GM18951 (cell line): Measurements from ENCODE around the gene GPR35.

Source experiments
- POLR2A ChIP-seq: IDR thresholded peaks from 4 replicates; pipeline ENCODE4 v1.6.1; 2011; ENCODE audit warnings: mild to moderate bottlenecking; ENCODE audit not compliant: insufficient read length, insufficient read depth; ENCODE audit errors: extremely low read depth
- in situ Hi-C: fragments of 300-500 bp; cut with MboI; formaldehyde crosslinking; loops from one replicate; pipeline ENCODE4 v1.12.0; 2022; ENCODE audit warnings: low sequenced_read_pairs, mixed read lengths, inconsistent platforms; ENCODE audit not compliant: unreplicated experiment

GPR35 gene

DNA sequence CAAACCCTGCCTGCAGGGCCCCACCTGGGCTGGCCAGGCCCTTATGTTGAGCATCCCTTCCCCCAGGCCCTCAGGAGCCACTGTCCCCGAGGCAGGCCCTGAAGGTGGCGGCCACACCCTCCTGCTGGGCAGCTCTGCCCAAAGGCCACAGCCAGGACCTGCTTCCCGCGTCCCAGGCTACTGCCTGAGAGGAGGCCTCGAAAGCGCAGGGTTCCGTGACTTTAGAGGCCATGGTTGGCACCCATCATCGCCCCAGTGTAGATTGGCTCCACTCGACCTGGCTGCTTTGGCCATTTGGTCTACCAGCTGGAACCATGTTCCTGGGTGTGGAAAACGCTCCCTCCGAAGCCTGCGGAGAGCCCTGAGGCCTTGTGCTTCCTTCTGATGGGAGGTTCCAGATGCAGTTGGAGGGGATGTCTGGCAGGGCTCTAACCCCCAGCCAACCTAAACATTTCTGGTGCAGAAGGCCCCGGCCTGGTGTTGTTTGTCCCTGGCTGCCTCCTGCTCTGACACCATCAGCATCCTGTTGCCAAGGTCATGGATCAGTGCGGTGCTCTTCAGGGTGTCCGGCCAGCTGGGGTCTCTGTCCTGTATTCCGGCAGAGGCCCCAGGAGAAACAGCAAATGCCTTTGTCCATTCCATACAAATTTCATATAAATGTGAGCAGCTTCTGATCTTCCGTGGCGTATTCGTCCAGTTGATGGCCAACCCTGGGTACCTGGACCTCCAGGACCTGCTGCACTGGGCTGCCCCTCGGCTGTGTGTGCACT is 24.0 kb upstream of the GPR35 start:
- in situ Hi-C loops, result no loop called here
- no peak for TF ChIP-seq POLR2A

GRCh38 chr2:240601831-240602160 is 23.5 kb upstream of the GPR35 start:
- in situ Hi-C loops, result no loop called here
- TF ChIP-seq POLR2A, result no peak

GRCh38 chr2:240602266-240603050 is 22.8 kb upstream of the GPR35 start:
- in situ Hi-C loops, result no loop called here
- no peak for TF ChIP-seq POLR2A

DNA sequence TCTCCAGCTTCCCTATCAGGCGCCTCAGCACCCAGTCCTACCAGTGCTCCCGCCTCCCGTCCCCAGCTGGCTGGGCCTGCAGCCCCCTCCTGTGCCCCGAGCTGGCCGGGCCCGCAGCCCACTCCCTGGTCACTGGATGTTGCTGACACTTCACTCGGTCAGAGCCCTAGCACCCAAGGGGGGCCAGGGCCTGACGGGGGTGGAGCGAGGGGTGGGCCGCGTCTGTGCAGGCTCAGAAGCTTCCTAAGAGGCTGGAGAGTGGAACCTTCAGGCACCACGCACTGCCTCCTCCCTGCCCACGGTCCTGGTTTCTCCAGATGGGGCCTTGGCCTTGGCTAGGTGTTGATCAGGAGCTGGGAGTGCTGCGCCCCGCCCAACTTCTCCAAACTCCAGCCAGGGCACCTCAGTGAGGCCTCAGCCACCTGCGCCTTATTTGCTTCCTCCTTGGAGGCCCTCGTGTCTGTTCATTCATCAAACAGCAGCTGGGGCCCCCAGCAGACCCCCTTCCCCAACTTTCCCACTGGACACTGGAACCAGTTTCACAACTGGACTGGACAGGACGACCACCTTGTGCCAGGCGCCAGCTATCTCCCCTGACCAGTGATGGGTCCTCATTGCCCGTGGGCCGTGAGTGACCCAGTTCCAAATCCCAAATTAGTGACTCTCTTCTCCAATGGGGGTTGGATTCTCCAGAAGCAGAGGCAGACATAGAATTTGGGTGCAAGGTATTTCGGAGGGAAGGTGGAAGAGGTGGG is 22.0 kb upstream of the GPR35 start:
- TF ChIP-seq POLR2A, result no peak
- in situ Hi-C loops, result no loop called here

GRCh38 chr2:240603846-240604245 is 21.4 kb upstream of the GPR35 start:
- no peak for TF ChIP-seq POLR2A
- in situ Hi-C loops, result no loop called here

GRCh38 chr2:240604291-240604938 is 20.9 kb upstream of the GPR35 start:
- in situ Hi-C loops, result no loop called here
- no peak for TF ChIP-seq POLR2A

DNA sequence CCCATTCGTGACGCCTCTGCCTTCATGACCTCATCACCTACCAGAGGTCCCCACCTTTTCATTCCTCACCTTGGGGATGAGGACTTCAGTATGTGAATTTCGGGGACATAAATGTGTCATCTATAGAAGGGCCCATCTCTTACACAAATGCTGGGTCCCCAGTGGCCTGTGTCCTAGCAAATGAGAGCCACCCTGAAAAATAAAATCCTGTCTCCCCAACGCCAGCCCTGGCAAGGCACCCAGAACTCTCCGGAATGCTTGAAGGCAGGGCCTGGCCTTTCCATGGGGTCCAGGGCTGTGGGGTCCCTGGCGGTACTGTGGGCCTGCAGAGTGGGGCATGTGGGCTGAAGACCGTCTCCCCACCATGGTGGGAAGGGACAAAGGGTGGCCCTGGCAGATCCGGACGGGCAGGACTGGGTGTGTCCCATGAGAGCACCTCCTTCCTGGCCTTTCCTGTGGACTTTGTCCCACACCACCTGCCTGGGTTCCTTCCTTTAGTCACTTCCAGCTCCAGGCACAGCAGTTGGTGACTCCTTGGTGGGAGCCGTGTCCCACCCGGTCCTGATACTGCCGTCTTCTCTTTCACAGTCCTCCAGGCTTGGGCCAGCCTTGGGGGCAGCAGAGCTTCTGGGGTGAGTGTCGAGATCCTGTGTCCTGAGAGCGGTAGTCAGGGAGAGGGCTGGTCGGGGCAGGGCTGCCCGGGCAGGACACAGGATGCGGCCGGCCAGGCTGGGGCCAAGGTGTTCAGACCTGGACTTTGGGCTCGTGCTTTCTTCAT is 20.2 kb upstream of the GPR35 start:
- in situ Hi-C loops, result no loop called here
- no peak for TF ChIP-seq POLR2A

DNA sequence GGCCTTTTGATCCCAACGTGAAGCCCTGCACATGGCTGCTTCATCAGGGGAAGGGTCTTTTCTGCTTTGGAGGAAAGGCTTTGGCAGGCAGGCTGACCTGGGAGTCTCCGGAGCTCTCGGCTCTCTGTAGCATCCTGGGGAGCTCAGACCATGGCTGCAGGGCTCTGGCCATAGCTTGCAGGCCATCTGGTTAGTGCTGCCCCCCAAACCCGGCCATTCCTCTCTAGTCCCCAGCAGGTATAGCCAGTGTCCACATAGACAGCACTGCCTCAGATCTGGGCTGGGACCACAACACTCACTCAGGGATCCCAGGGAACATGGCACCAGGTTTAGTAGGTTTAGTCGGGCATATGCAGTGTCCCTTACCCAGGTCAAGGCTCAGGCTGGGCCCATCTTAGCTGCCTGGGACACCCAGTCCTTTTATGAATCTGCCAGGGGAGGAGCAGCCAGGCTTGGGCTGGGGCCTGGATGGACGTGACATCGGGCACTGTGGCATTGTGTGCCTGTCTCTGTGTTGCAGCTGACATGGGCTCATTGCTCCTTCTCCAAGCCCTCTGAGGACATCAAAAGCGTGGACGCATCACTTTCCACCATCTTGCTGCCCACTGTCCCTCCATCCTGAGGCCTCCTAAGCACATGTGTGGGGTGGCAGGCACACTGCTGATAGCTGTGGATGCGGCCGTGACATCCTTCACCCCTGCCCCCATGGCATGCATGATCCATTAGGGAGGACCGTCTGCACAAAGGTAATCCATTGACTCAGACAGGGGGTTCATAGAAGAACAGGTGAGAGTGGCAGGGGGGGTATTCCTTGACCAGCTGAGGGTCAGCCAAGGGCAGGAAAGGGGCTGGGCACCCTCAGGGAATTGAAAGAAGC is 19.2 kb upstream of the GPR35 start:
- in situ Hi-C loops, result no loop called here
- no peak for TF ChIP-seq POLR2A

- in situ Hi-C loops, result no loop called here
Observed at GRCh38 chr2:240611601-240612210, 13.6 kb upstream of the GPR35 start.

GRCh38 chr2:240613781-240614180 is 11.5 kb upstream of the GPR35 start:
- TF ChIP-seq POLR2A, result no peak
- in situ Hi-C loops, result no loop called here

More at GRCh38 chr2:240611601-240612210, 13.6 kb upstream of the GPR35 start:
- no peak for TF ChIP-seq POLR2A

DNA sequence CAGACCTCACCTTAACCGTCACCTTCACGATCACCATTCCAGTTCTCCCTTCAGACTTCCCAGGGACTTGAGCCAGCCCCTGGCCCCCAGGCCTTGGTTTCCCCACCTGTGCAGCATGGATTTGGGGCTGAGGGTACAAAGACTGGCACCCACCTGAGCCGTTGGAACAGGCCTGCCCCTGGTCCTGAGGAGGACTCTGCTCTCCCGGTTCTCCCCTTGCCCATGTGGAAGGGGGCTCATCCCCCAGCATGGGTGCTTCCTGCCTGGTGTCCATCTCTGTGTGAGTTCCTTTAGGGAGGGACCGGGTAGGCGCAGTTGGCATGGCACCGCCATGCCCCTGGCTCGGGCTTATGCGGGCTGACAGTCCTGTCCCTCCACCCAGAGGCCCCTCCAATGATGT is 10.9 kb upstream of the GPR35 start:
- no peak for TF ChIP-seq POLR2A

More for the DNA sequence above, 10.9 kb upstream of the GPR35 start:
- in situ Hi-C loops, result no loop called here
